ENCODE data around the gene GNG12. TPM values are rescaled to one million over a fixed set of nuclear protein-coding genes. Genes with fewer than 3 reads are reported as not detected.

Gene GNG12
- polyA plus RNA-seq, 5 donors, result 42.2 to 75.1 (median 58.8) TPM

DNA sequence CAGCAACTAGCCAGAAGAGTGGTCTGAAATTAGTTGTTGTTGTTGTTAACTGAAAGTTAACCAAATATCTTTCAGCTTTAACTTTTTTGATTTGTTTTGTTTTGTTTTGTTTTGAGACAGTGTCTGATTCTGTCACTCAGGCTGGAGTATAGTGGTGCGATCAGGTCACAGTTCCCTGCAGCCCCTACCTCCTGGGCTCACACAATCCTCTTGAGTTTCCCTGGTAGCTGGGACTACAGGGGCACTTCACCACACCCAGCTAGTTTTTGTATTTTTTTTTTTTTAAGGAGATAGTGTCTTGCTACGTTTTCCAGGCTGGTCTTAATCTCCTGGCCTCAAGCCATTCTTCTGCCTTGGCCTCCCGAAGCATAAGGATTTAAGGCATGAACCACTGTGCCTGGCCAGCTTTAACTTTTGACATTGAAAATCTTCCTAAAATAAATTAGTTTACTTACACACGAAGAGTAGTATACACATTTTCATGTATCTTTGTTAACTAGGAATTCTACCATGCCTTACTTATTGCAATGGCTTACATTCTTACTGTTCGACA is 45.0 kb downstream of the GNG12 start:
- no peak for DNase-seq

GRCh38 chr1:67787746-67788145 is 45.5 kb downstream of the GNG12 start:
- no peak for DNase-seq

DNA sequence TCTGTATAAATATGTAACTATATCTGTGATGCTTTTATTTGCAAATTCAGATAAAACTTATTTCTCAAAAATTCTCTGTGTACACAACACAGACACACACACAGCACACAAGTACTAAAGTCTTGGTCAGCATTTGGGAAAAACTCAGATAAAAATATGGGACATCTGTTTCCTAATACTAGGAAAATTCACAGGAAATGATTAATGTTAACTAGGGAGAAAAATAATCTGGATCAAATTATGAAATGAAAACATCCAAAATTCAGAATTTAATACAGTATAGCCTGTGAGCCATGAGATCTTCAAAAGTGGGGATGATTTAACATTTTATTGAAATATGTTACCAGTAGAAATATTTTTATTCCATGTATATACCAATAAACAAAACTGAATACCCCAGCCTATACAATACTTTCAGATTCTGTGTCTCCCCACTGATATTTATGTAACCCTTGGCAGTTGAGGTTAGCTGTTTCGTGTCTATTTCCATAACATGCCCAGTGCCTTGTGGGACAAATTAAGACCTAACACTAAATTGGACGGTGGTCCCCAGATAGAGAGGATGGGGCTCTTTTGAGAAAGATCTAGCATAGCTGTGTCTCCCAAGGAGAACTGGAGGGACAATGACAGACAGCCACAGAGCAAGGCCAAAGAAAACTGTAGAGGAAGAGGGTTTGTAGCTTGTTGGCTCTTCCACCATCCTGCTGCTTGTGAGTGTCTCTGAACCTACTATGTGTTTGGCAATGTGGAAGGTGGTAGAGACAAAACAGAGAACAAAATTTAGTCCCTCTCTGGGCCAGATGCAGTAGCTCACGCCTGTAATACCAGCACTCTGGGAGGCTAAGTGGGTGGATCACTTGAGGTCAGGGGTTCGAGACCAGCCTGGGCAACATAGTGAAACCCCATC is 47.2 kb downstream of the GNG12 start:
- no peak for DNase-seq

- no peak for DNase-seq
Measured at GRCh38 chr1:67784545-67785186, 48.6 kb downstream of the GNG12 start.

- no peak for DNase-seq
Measured at GRCh38 chr1:67780637-67781036, 52.6 kb downstream of the GNG12 start.

DNA sequence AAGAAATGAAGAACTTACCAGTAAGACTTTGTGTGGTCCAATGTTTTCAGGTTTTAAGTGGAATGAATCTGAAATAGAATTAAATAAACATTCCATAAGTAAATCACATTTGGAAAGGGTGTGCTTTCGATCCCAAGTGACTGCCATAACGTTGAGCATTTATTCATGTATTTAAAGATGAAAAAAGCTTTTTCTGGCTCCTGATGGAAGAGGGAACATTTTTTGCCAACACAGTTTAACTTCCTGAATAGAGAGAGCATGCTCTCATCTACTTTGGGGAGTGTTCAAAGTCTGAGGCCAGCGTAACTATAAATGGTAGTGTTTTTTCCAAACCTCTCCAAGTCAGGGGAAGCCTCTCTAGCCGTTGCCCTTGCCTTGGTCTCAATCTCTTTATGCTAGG is 55.8 kb downstream of the GNG12 start:
- no peak for DNase-seq

DNA sequence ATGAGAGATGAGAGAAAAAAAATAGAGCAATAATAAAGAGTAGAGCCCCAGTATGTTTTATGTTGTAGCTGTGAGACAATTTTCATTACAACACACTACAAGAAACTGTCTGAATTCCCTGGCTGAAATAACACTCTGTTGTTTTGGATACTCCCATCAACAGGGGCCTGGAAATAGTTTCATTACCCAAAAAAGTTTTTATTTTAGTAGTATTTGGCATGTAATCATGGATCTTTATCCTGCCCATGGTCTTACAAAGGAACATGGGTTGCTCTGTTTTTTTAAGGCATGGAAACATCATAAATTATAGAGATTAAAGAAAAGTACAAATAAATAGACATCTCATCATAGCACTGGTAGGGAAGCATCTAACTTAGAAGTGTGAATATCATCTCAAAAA is 56.3 kb downstream of the GNG12 start:
- DNase-seq, result no peak

DNA sequence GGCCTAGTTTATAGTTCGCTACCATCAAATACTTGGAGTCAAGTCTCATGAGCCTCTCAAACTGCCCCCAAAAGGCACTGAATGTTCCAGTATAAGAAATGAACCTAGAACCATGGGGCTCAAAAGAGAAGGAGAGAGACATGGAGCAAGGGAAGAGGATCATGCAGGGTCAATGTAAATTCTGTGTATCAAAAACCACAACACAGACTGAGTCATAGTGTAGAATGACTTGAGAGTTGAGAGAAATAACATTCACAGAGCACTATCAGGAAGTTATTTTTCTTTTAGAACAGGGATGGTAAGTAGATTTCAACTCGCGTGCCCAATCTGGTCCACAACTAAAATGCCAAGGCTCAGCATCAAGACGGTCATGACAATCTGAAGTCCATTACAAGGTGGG is 59.8 kb downstream of the GNG12 start:
- no peak for DNase-seq

GRCh38 chr1:67771749-67772148 is 61.5 kb downstream of the GNG12 start:
- DNase-seq, result no peak

DNA sequence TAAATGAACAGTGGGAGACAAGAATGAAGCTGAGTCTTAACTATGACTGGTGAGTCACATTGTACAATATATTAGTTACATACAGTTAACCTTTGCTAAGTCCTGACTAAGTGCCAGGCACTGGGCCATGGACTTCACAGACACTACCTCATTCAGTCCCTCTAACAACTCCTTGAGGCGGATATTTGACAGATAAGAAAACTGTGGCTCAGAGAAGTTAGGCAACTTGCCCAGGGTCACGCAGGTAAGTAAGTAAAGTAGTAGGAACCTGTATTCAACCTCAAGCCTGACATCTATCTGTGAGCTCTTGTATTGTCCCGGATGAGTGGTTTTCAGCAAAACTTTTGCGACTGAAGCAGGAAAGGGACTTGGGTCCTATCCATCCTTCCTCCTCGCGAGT is 62.1 kb downstream of the GNG12 start:
- no peak for DNase-seq

- no peak for DNase-seq
Measured at GRCh38 chr1:67769633-67770256, 63.5 kb downstream of the GNG12 start.

- DNase-seq, result no peak
Measured at GRCh38 chr1:67768480-67768879, 64.8 kb downstream of the GNG12 start.

DNA sequence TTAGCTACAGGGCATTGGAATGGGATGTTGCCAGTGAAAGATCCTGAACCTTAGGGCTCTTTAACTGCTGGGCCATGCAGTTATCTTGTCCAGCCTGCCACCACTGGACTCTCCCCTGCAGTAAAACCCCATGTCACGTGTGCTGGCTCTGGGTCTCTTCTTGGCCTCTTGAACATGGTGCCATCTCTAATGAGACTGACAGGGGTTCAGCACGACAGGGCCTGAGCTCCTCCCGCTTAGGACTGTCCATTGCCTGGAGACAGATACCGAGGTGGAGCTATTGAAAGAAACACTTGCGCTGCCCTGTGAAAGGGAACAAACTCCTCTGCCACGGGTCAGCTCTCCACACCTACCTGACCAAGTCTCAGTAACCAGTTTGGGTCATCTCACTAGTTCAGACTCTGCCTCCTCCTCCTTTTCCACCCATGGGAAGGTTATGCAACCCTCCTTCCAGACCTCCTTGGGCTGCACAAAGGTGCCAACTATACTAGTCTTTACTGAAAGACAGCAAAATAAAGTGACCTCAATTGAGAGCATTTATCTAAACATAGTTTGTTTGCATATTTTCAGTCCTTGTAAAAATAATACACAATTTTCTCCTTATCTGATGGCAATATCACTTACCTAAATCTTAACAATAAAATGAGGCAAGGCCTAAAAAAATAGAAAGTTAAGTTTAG is 66.0 kb downstream of the GNG12 start:
- no peak for DNase-seq

DNA sequence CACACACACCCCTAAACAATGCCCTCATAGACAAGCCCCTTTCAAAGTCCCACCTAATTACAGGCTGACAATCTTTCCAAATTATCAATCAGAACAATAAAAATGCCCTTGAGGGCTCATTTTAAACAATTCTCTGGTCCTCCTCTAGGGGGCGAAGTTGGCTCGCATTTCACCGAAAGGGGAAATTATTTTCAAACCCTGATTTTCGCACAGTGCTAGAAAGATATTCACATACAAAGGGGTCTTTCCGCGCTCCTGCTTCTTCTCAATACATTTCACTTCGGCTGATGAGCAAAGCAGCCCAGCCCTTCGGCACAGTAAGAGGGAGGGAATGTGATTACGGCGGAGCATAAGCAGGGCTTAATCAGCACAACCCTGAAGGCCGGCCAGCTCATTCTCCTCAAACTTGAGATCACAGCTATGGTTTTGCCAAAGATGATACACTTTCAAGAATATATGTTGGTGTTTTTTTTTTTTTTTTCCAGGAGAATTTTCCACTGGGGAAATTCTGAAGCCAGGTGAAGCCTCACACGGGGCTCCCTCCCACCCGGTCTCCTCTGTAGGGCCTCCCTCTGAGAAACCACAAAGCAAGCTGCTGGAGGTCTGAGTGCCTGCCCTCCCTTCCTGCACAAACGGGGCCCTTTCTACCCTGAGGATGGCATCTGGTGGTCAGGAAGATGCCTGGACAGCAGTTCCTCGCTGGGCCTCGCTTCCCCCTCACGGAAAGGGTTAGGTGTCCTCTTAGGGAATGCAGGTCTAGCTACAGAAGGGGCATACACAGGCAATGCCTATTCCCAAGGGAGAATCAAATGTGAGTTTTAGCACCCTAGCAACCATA is 66.9 kb downstream of the GNG12 start:
- DNase-seq, result peak; percentile 47 to 70

DNA sequence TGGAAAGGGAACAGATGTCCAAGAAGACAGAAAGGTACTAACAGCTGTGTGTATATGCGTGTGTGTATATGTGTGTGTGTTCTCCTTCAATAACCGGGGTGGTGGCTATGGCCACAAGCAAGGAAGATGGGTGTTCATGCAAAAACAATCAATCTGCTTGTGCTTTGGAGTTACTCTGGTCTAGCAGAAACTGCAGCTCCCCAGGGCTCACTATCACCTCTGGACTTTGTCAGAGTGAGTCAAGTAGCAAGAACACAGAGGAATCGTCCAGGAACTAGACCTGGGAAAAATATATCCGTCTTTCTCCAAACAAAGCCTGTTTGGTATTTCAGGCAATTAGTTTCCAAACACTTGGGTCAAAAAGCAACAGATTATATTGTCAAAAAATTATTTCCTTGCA is 68.6 kb downstream of the GNG12 start:
- no peak for DNase-seq

- no peak for DNase-seq
Measured at GRCh38 chr1:67761730-67762129, 71.5 kb downstream of the GNG12 start.

- DNase-seq, result no peak
Measured at GRCh38 chr1:67761091-67761490, 72.2 kb downstream of the GNG12 start.

GRCh38 chr1:67760030-67760821 is 73.0 kb downstream of the GNG12 start:
- peak in 1 of 2 donors; percentile 50 for DNase-seq

DNA sequence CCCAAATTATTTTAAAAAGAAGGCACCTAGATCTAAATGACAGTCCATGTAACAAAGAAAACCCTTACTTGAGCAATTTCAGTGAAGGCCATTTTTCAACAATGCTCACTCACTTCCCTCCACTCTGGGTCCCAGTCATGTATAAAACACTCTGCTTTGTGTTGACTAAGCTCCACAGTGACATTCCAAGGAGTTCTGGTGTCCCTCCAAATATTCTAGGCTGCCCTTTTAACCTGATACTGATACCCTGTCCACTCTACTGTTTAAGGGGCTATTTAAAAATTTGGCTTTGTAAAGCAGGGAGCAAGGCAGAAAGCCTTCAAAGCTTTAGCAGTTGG is 73.6 kb downstream of the GNG12 start:
- no peak for DNase-seq

DNA sequence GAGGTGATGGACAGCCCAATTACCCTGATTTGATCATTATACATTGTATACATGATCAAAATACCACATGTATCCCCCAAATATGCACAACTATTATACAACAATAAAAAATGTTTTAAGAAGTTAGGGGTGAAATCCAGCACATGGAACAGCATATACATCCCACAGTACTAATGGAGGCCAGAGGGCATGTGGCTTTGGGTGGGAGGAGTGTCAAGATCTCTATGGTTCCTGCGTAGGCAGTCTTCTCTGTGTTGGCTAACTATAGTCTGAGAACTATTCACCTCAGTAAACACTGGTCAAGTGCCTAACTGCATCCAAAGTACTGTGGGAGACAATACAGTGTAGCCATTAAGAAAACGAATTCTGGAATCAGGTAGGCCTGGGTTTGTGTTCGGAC is 74.2 kb downstream of the GNG12 start:
- no peak for DNase-seq
